Measurements from ENCODE around the gene EXOC2.

DNA sequence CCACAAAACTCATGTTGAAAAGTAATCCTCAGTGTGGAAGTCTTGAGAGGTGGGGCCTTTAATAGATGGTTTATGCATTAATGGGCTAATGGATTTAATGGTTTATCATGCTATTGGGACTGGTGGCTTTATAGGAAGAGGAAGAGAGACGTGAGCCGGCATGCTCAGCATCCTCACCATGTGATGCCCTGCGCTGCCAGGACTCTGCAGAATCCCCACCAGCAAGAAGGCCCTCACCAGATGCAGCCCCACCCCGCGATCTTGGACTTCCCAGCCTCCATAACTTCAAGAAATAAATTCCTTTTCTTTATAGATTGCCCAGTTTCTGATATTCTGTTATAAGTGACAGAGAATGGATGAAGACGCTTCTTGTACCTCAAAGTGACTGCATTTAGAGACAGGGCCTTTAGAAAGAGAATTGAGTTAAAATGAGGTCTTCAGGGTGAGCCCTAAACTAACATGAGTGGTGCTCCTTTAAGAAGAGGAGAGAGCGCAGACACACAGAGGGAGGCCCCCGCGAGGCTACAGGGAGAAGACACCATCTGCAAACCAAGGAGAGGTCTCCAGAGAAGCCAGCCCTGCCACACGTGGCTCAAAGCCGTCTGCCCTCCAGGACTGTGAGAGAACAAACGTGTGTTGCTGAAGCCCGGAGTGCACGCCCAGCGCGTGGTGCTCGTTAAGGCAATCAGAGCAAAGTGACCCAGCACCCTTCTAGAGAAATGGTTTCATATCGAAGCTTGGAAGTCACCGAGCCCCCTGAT lies 244.5 kb downstream of the EXOC2 start:
- TF ChIP-seq EZH2phosphoT487 (IDR thresholded peaks at IDR 0.05; ENCODE audit: borderline replicate concordance) (no peak), CEBPB (IDR thresholded peaks at IDR 0.05; ENCODE audit: low read depth) (no peak), POLR2A (IDR thresholded peaks at IDR 0.05; ENCODE audit: borderline replicate concordance, extremely low read depth, insufficient read depth, insufficient read length) (no peak), JUND (IDR thresholded peaks at IDR 0.05) (no peak), EGR1 (IDR thresholded peaks at IDR 0.05; ENCODE audit: low read depth) (no peak), EZH2 (IDR thresholded peaks at IDR 0.05) (no peak), YY1 (IDR thresholded peaks at IDR 0.05; ENCODE audit: extremely low read depth, insufficient replicate concordance, low read depth, low read length) (no peak)
- TF ChIP-seq, protein P1, sequence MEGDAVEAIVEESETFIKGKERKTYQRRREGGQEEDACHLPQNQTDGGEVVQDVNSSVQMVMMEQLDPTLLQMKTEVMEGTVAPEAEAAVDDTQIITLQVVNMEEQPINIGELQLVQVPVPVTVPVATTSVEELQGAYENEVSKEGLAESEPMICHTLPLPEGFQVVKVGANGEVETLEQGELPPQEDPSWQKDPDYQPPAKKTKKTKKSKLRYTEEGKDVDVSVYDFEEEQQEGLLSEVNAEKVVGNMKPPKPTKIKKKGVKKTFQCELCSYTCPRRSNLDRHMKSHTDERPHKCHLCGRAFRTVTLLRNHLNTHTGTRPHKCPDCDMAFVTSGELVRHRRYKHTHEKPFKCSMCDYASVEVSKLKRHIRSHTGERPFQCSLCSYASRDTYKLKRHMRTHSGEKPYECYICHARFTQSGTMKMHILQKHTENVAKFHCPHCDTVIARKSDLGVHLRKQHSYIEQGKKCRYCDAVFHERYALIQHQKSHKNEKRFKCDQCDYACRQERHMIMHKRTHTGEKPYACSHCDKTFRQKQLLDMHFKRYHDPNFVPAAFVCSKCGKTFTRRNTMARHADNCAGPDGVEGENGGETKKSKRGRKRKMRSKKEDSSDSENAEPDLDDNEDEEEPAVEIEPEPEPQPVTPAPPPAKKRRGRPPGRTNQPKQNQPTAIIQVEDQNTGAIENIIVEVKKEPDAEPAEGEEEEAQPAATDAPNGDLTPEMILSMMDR (IDR thresholded peaks at IDR 0.05 in 2 of 3, conservative IDR thresholded peaks at IDR 0.05 in 1 of 3; ENCODE audit: borderline replicate concordance in 1 of 3, insufficient read depth in 1 of 3, low read depth in 2 of 3, low read length in 2 of 3): no peak
- TF ChIP-seq, protein P2, sequence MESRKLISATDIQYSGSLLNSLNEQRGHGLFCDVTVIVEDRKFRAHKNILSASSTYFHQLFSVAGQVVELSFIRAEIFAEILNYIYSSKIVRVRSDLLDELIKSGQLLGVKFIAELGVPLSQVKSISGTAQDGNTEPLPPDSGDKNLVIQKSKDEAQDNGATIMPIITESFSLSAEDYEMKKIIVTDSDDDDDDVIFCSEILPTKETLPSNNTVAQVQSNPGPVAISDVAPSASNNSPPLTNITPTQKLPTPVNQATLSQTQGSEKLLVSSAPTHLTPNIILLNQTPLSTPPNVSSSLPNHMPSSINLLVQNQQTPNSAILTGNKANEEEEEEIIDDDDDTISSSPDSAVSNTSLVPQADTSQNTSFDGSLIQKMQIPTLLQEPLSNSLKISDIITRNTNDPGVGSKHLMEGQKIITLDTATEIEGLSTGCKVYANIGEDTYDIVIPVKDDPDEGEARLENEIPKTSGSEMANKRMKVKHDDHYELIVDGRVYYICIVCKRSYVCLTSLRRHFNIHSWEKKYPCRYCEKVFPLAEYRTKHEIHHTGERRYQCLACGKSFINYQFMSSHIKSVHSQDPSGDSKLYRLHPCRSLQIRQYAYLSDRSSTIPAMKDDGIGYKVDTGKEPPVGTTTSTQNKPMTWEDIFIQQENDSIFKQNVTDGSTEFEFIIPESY (IDR thresholded peaks at IDR 0.05; ENCODE audit: extremely low read depth, insufficient replicate concordance, low read length): no peak
- TF ChIP-seq, protein P3, sequence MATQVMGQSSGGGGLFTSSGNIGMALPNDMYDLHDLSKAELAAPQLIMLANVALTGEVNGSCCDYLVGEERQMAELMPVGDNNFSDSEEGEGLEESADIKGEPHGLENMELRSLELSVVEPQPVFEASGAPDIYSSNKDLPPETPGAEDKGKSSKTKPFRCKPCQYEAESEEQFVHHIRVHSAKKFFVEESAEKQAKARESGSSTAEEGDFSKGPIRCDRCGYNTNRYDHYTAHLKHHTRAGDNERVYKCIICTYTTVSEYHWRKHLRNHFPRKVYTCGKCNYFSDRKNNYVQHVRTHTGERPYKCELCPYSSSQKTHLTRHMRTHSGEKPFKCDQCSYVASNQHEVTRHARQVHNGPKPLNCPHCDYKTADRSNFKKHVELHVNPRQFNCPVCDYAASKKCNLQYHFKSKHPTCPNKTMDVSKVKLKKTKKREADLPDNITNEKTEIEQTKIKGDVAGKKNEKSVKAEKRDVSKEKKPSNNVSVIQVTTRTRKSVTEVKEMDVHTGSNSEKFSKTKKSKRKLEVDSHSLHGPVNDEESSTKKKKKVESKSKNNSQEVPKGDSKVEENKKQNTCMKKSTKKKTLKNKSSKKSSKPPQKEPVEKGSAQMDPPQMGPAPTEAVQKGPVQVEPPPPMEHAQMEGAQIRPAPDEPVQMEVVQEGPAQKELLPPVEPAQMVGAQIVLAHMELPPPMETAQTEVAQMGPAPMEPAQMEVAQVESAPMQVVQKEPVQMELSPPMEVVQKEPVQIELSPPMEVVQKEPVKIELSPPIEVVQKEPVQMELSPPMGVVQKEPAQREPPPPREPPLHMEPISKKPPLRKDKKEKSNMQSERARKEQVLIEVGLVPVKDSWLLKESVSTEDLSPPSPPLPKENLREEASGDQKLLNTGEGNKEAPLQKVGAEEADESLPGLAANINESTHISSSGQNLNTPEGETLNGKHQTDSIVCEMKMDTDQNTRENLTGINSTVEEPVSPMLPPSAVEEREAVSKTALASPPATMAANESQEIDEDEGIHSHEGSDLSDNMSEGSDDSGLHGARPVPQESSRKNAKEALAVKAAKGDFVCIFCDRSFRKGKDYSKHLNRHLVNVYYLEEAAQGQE (IDR thresholded peaks at IDR 0.05; ENCODE audit: low read depth): no peak
- TF ChIP-seq, protein P4, sequence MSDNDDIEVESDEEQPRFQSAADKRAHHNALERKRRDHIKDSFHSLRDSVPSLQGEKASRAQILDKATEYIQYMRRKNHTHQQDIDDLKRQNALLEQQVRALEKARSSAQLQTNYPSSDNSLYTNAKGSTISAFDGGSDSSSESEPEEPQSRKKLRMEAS (IDR thresholded peaks at IDR 0.05): no peak

Measured in HCT116 (cell line).